ENCODE data around the gene MST1.
"Not testable (repeated sequence)": the region's sequence is repeated elsewhere in the genome, so short reads cannot be mapped to it uniquely, and the experiment has no call there.

MST1 gene

DNA sequence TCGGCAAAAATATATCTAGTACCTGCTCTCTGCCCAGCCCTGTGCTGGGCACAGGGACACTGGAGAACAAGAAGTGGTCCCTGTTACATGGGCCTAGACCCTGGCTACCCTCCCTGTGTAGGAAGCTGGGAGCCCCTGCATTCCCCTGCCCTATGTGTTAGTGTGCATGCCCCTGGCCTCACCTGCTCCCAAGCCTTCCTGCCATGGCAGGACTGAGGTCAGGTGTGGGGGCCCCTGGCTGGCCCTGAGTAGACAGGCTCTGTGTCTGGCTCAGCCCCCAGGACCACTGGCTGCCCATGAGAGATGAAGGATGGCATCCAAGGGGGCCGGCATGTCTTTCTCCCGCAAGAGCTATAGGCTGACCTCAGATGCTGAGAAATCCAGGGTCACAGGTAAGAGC lies 1.6 kb upstream of the MST1 start:
- H3K36me3 ChIP-seq (ENCODE audit: control insufficient read depth, insufficient read depth, low read length); H3K27me3 ChIP-seq (replicated peaks; ENCODE audit: control insufficient read depth, insufficient read depth, low read length); DNase-seq (ENCODE audit: extremely low read depth, insufficient read length); H3K4me3 ChIP-seq (replicated peaks; ENCODE audit: low read depth, low read length): not testable (repeated sequence)

- DNase-seq (ENCODE audit: extremely low read depth, insufficient read length); H3K27me3 ChIP-seq (replicated peaks; ENCODE audit: control insufficient read depth, insufficient read depth, low read length); H3K36me3 ChIP-seq (ENCODE audit: control insufficient read depth, insufficient read depth, low read length): not testable (repeated sequence)
- H3K4me3 ChIP-seq (replicated peaks; ENCODE audit: low read depth, low read length), result peak overlapping the region; percentile 90
These were observed 792 bp upstream of the MST1 start for GRCh38 chr3:49689908-49690624.

GRCh38 chr3:49688338-49689045 lies 782 bp downstream of the MST1 start:
- not testable (repeated sequence) for H3K36me3 ChIP-seq (ENCODE audit: control insufficient read depth, insufficient read depth, low read length); DNase-seq (ENCODE audit: extremely low read depth, insufficient read length)

GRCh38 chr3:49687424-49687795 lies 1.9 kb downstream of the MST1 start:
- not testable (repeated sequence) for H3K27me3 ChIP-seq (replicated peaks; ENCODE audit: control insufficient read depth, insufficient read depth, low read length); DNase-seq (ENCODE audit: extremely low read depth, insufficient read length); H3K4me3 ChIP-seq (replicated peaks; ENCODE audit: low read depth, low read length)
- H3K36me3 ChIP-seq (ENCODE audit: control insufficient read depth, insufficient read depth, low read length), result peaks cover 13% of the 10 kb centered on the region

More at GRCh38 chr3:49688338-49689045, 782 bp downstream of the MST1 start:
- peak overlapping the region; percentile 90 for H3K4me3 ChIP-seq (replicated peaks; ENCODE audit: low read depth, low read length)
- not testable (repeated sequence) for H3K27me3 ChIP-seq (replicated peaks; ENCODE audit: control insufficient read depth, insufficient read depth, low read length)

DNA sequence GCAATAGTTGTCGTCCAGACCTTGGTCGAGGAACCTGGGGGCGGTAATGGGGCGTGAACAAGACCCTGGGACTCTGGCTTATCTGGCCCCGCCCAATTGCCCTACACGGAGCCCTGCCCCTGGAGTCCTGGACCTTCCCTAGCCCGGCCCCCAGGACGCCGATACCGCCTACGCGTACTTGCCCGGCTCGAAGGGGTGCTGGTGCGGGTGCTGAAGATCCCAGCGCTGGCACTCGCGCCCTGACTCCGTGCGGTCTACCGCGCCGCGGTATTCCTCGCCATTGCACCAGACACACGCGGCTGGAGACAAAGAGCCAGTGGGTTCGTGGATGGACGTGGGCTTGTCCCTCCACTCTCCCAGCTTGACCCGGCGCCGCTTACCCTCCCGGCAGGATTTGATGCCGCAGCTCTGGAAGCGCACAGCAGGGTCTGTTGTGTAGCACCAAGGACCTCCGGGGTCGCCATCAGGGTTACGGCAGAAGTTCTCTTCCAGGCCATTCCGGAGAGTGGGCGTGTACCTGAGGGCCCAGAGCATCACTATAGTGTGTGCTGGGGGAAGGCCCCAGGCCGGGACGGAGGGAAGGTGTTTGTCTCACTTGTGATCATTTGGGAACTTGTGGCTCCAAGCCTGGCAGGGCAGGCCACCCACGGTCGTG lies 2.4 kb downstream of the MST1 start:
- H3K36me3 ChIP-seq (ENCODE audit: control insufficient read depth, insufficient read depth, low read length), result peaks cover 17% of the 10 kb centered on the region
- DNase-seq (ENCODE audit: extremely low read depth, insufficient read length); H3K27me3 ChIP-seq (replicated peaks; ENCODE audit: control insufficient read depth, insufficient read depth, low read length); H3K4me3 ChIP-seq (replicated peaks; ENCODE audit: low read depth, low read length): not testable (repeated sequence)

GRCh38 chr3:49686346-49686745 lies 2.9 kb downstream of the MST1 start:
- H3K36me3 ChIP-seq (ENCODE audit: control insufficient read depth, insufficient read depth, low read length), result peaks cover 20% of the 10 kb centered on the region
- H3K27me3 ChIP-seq (replicated peaks; ENCODE audit: control insufficient read depth, insufficient read depth, low read length); DNase-seq (ENCODE audit: extremely low read depth, insufficient read length); H3K4me3 ChIP-seq (replicated peaks; ENCODE audit: low read depth, low read length): not testable (repeated sequence)

GRCh38 chr3:49685846-49686245 lies 3.4 kb downstream of the MST1 start:
- not testable (repeated sequence) for DNase-seq (ENCODE audit: extremely low read depth, insufficient read length); H3K4me3 ChIP-seq (replicated peaks; ENCODE audit: low read depth, low read length); H3K27me3 ChIP-seq (replicated peaks; ENCODE audit: control insufficient read depth, insufficient read depth, low read length)
- H3K36me3 ChIP-seq (ENCODE audit: control insufficient read depth, insufficient read depth, low read length), result peaks cover 25% of the 10 kb centered on the region

GRCh38 chr3:49685103-49685502 lies 4.2 kb downstream of the MST1 start:
- not testable (repeated sequence) for H3K4me3 ChIP-seq (replicated peaks; ENCODE audit: low read depth, low read length); DNase-seq (ENCODE audit: extremely low read depth, insufficient read length); H3K27me3 ChIP-seq (replicated peaks; ENCODE audit: control insufficient read depth, insufficient read depth, low read length)
- peaks cover 33% of the 10 kb centered on the region for H3K36me3 ChIP-seq (ENCODE audit: control insufficient read depth, insufficient read depth, low read length)

GRCh38 chr3:49684453-49684852 lies 4.8 kb downstream of the MST1 start:
- H3K36me3 ChIP-seq (ENCODE audit: control insufficient read depth, insufficient read depth, low read length), result peaks cover 38% of the 10 kb centered on the region
- not testable (repeated sequence) for H3K27me3 ChIP-seq (replicated peaks; ENCODE audit: control insufficient read depth, insufficient read depth, low read length); H3K4me3 ChIP-seq (replicated peaks; ENCODE audit: low read depth, low read length); DNase-seq (ENCODE audit: extremely low read depth, insufficient read length)

- H3K4me3 ChIP-seq (replicated peaks; ENCODE audit: low read depth, low read length), result no peak overlapping the region
- no peak for DNase-seq (ENCODE audit: extremely low read depth, insufficient read length)
- H3K36me3 ChIP-seq (ENCODE audit: control insufficient read depth, insufficient read depth, low read length), result peaks cover 50% of the 10 kb centered on the region
- no peaks in the 10 kb centered on the region for H3K27me3 ChIP-seq (replicated peaks; ENCODE audit: control insufficient read depth, insufficient read depth, low read length)
- TF ChIP-seq CTCF (IDR thresholded peaks at IDR 0.05; ENCODE audit: insufficient read depth, low read length, poor library complexity, severe bottlenecking), result no peak
These were observed 6.1 kb downstream of the MST1 start for GRCh38 chr3:49683162-49683561.

Measured in GM06990 (cell line).